ENCODE results near the gene SPAG9.

DNA sequence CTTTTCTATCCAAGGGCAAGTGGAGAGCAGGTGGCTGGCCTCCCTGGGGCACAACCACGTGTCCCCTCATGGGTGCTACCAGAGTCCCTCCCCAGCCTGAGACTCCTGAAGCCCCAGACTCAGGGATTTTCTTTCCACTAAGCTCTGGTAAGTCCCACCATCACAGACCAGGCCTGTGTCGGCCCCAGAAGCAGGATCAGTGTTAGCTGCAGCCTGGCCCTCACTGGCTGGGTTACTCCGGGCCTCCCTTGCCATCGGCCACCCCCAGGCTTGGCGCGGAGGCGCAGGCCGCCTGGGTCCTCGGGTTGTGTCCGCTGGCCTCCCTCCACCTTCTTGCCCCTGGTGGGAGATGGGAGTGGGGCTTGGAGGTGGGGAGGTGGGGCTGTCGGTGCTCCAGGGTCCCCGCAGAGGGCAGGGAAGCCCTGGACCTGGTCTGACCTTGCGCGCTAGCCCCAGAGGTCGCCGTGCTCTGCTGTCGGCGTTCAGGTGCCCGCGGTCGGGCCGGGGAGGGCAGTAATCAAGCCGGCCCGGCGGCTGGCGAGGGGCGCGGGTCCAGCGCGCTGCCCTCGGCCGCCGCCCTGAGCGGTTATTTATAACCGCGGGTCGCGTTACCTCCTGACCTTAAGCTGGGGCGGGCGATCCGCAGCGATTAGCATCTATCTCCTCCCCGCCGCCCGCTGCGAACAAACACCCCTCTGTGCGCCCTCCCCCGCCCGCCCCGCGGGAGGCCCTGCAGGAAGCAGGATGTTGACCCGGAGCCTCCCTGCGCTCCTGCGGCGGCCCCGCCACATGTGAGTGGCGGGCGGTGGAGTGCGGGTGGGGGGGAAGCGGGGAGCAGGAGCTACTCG, 176.4 kb downstream of the SPAG9 start:
- TF ChIP-seq EP300 (IDR thresholded peaks at IDR 0.05) (no peak), POLR2AphosphoS5 (IDR thresholded peaks at IDR 0.05) (peak; percentile 46 to 76 (median 72))
- TF ChIP-seq, protein P1, sequence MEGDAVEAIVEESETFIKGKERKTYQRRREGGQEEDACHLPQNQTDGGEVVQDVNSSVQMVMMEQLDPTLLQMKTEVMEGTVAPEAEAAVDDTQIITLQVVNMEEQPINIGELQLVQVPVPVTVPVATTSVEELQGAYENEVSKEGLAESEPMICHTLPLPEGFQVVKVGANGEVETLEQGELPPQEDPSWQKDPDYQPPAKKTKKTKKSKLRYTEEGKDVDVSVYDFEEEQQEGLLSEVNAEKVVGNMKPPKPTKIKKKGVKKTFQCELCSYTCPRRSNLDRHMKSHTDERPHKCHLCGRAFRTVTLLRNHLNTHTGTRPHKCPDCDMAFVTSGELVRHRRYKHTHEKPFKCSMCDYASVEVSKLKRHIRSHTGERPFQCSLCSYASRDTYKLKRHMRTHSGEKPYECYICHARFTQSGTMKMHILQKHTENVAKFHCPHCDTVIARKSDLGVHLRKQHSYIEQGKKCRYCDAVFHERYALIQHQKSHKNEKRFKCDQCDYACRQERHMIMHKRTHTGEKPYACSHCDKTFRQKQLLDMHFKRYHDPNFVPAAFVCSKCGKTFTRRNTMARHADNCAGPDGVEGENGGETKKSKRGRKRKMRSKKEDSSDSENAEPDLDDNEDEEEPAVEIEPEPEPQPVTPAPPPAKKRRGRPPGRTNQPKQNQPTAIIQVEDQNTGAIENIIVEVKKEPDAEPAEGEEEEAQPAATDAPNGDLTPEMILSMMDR (IDR thresholded peaks at IDR 0.05): peak in 2 of 4 experiments; percentile 9 to 16

All from sigmoid colon (tissue), 4 donors.